RCC 7860 (cell line): ENCODE results near the gene KDF1.

Experiments
- DNase-seq: peaks from one replicate; pipeline ENCODE4 v3.0.0-alpha.2; 2015; ENCODE audit warnings: low spot score
- FAIRE-seq: peaks from 2 replicates; lab custom pipeline; 2012; peaks lifted over from hg19 to GRCh38; lab: Jason Lieb, UNC

Gene KDF1, protein sequence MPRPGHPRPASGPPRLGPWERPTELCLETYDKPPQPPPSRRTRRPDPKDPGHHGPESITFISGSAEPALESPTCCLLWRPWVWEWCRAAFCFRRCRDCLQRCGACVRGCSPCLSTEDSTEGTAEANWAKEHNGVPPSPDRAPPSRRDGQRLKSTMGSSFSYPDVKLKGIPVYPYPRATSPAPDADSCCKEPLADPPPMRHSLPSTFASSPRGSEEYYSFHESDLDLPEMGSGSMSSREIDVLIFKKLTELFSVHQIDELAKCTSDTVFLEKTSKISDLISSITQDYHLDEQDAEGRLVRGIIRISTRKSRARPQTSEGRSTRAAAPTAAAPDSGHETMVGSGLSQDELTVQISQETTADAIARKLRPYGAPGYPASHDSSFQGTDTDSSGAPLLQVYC

DNA sequence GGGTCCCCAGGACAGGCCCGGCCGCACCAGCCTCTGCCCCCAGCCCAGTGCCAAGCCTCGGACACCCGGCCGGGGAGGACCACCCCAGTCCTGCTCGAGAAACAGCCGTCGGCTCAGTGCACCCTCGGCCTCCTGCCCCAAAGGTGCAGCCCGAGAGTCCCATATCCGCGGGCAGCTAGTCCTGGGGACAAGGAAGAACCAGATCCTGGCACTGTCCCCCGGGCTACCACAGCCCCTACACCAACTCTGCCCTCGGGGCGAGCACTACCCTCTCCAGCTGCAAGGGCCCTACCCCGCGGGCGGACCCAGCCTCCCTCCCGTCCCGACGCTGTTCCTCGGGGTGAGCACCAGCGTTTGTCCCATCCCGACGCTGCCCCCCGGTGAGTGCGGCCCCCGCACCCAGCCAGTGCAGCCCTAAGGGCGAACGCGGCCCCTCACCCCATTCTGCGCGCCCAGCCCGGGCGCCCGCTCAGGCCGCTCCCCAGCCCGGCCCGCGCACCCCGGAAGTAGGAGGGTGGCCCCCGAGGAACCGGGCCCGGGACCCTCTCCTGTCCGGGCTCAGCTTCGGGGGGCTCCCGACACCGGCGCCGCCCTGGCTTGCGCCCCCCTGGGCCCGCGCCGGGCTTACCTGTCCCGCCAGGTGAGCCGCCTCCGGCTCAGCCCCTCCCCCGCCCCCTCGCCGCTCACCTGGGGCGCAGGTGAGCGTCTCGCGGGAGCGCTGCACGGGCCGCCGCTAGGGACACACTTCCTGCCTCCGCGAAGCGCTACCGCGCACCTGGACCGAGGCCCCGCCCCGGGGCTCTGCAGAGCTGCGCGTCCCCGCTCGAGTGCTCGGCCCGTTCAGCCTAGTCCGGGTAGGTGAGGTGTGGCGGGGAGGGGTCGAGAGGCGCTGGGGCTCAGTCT is at the start of gene KDF1:
Gene KDF1 (minus strand): TSS at position 747 of the 903 bp plus-strand sequence. CDS start 8,088 bp downstream, outside the sequence.
- DNase-seq (no peak), FAIRE-seq (no peak)

GRCh38 chr1:27009601-27010197 is 49.4 kb upstream of the KDF1 start:
- FAIRE-seq, result no peak
- DNase-seq, result no peak

DNA sequence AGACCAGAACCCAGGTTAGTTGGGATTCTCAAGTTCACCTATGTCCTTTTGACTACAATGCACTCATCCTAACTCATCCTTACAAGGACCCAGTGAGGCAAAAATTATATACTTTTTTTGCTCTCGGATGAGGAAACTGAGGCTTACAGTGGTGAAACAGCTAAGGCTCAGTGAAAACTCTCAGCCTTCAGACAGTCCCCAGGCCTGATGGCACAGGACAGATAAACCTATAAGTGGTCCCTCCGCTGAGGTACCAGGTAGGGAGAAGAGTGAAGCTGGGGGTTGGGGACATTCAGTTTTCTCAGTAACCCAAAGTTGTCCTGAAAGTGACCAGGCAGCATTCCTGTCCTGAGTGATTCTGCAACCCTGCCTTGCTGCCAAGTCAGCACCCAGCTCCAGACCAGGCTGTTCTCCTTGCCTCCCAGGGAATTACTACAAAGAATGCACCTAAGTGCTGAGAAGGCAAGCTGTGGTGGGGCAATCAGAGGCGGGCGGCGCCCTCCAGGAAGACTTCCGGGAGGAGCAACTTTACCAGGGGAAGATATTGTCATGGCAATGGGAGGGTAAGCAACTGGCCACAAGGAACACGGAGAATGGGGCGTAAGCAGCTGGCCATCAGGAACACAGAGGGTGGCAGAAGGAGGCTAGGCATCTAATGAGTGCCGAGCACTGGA is 47.8 kb upstream of the KDF1 start:
- FAIRE-seq, result no peak

GRCh38 chr1:27006683-27007082 is 46.4 kb upstream of the KDF1 start:
- FAIRE-seq (no peak), DNase-seq (no peak)

More for the DNA sequence above, 47.8 kb upstream of the KDF1 start:
- peak; percentile 15 for DNase-seq

GRCh38 chr1:27005648-27006496 is 45.6 kb upstream of the KDF1 start:
- no peak for DNase-seq
- FAIRE-seq, result no peak

GRCh38 chr1:27005166-27005530 is 44.9 kb upstream of the KDF1 start:
- DNase-seq (no peak), FAIRE-seq (no peak)

- FAIRE-seq, result no peak
- no peak for DNase-seq
Observed at GRCh38 chr1:27004471-27005165, 44.4 kb upstream of the KDF1 start.

GRCh38 chr1:27003745-27004470 is 43.6 kb upstream of the KDF1 start:
- DNase-seq (no peak), FAIRE-seq (no peak)

DNA sequence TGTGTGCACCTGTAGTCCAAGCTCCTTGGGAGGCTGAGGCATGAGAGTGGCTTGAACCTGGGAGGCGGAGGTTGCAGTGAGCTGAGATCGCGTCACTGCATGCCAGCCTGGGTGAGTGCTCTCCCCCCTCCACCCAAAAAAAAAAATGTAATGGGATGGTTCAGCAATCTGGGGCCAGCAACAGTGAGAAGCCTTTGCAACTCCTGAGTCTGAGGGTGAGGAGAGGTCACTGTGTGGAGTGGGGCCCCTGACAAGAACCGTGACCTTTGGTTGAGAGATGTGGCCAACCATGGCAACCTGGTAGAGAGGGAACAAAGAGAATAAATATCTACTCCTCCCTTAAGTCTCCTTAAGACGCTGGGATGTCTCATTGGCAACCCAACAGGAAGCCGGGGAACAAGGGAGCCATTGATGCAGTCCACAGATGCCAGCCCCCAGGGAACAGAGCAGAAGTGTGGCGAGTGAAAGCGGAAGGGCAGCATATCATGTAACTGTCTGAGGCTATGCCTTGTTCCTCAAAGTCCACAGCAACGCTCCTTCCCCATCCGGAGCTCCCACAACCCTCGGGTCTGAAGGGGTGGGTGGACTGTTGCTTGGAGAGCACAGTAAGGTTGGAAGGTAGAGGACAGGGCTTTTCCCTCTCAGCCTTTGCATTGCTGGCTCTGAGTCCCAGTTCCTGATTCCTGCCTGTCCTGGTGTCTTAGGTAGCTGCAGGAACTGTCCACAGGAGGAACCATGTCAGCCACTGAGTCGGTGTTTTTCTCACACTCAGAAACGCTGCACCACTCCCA is 41.5 kb upstream of the KDF1 start:
- FAIRE-seq (no peak), DNase-seq (peak; percentile 26)

- FAIRE-seq (no peak), DNase-seq (no peak)
Observed at GRCh38 chr1:27000817-27001460, 40.7 kb upstream of the KDF1 start.

- DNase-seq, result no peak
Observed at GRCh38 chr1:27000090-27000816, 40.0 kb upstream of the KDF1 start.

DNA sequence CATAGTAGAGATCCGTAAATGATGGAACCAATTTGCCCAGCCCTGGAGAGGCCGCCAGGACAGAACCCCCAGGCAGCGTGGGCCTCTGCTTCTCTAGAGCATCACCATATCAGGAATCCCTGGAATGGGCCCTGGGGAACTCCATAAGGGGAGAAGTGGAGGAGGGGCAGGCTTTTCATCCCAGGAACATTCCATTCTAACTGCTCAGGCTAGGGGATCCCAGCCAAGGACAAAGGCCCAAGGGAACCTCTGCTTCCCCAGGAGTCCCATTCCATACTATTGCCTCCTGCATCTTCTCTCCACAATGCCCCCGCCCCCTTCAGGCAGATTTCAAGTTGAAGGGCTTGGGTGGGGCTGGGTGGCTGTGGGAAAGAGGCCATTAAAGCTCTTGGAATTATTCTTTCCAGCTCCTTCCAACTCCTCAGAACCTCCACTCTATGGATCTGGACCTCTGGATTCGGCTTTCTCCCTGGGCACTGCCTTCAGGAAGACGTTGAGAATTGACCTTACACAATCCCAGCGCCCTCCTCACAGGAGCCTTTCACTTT is 39.2 kb upstream of the KDF1 start:
- peak; percentile 64 for FAIRE-seq
- peak; percentile 94 for DNase-seq

More at GRCh38 chr1:27000090-27000816, 40.0 kb upstream of the KDF1 start:
- FAIRE-seq, result no peak

DNA sequence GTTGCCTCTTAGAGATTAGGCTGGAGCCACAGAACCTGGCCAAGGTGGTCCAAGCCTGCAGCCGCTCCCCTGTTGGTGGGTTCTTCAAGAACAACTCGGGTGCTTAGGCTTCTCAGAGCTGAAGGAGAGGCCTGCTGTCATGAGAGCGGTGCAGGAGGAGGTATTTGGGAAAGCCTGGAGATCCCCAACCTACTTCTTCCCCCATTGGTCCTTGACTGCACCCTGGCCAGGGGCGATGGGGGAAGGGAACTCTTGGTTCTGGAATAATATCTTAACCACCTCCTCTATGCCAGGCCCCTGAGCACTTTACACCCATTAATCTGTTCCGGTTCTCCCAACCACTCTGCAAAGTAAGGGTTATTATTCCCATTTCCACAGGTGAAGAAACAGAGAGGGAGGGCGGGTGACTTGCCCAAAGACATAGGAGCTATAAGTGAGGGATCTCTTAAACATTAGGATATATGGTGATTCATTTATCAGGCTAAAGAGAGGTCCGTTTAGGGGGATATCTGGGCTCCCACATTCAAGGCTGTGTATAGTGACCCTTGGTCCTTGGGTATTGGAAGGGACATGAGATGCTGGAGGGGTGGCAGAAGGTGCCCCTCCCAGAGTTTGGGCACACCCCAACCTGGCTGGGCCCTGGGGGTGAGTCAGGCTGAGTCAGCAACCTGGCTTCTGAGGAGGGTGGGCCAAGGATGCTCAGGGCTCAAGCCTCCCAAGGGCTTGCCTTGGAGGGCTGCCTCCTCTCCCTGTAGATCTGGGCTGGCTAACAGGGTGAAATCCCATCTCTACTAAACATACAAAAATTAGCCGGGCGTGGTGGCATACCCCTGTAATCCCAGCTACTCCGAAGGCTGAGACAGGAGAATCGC is 38.4 kb upstream of the KDF1 start:
- no peak for FAIRE-seq

DNA sequence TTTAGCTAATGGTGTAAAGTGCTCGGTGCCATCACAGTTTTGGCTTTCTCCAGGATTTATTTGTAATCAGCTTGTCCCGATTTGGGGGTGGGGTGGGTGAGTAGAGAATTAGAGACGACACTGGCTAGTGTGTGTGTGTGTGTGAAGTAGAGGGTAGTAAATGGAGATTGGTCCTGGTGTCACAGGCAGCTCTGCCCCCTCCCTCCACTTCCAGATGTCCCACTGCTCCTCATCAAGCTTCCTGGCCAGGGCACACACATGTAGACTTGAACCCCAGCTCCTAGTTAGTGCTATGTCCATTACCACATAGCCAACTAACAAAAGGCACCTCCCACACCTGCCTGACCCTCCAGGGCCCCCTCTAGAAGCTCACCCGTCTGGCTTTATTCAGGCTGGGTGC is 36.4 kb upstream of the KDF1 start:
- DNase-seq (no peak), FAIRE-seq (no peak)

More for the DNA sequence above, 38.4 kb upstream of the KDF1 start:
- DNase-seq, result peak; percentile 53

GRCh38 chr1:26996024-26996423 is 35.8 kb upstream of the KDF1 start:
- FAIRE-seq (no peak), DNase-seq (no peak)
